Measurements from ENCODE around the gene MFNG. TPM values are rescaled to one million over a fixed set of nuclear protein-coding genes. Genes with fewer than 3 reads are reported as not detected.
A peak's percentile ranks its signal among the peaks of the same experiment; 100 is the strongest.

The MFNG gene
- total RNA-seq, 1 experiment from 2014 or later, result 4.5 TPM

GRCh38 chr22:37459206-37459605, 27.0 kb downstream of the MFNG start:
- H3K4me1 ChIP-seq (ENCODE audit: control insufficient read depth in 1 of 2, insufficient read depth in 2 of 2, low read length in 2 of 2), result peaks cover 38 to 42% of the 10 kb centered on the region in 2 experiments
- ChIA-PET CTCF (interaction anchor here (1.3 to 8.1 kb wide), 5 partner anchors 13 to 262 kb away, joined by 3 to 147 read pairs (median 12); no protein-coding TSS in a partner anchor), RAD21 (ENCODE audit: low non-redundant PET in 1 of 2, low total read pairs in 2 of 2, uncharacterized antibody in 2 of 2, unreplicated experiment in 2 of 2) (interaction anchor here (5.1 to 6.7 kb wide), 2 partner anchors 142 kb away, joined by 56 to 63 read pairs; no protein-coding TSS in a partner anchor), POLR2A (interaction anchor here (5.5 kb wide), 1 partner anchor 142 kb away, joined by 54 read pairs; no protein-coding TSS in a partner anchor)
- BruUV-seq (replicated peaks), result no TSS peak
- no peaks in the 10 kb centered on the region for H3K36me3 ChIP-seq (ENCODE audit: control insufficient read depth in 1 of 2, insufficient read depth in 2 of 2, low read length in 2 of 2)
- H3K9ac ChIP-seq (ENCODE audit: low read length), result no peak overlapping the region
- ATAC-seq, result no peak
- H3K9me3 ChIP-seq (ENCODE audit: control insufficient read depth in 1 of 2, insufficient read depth in 1 of 2, low read depth in 1 of 2, low read length in 2 of 2), result no peaks in the 10 kb centered on the region
- no peak overlapping the region for H3K4me2 ChIP-seq (ENCODE audit: low read length)
- H3K4me3 ChIP-seq (replicated peaks in 1 of 2; ENCODE audit: low read depth in 1 of 2, low read length in 2 of 2), result no peak overlapping the region
- H2AFZ ChIP-seq (ENCODE audit: low read depth, low read length, poor library complexity, severe bottlenecking), result no peak overlapping the region
- H3K79me2 ChIP-seq (ENCODE audit: insufficient read depth, low read length), result no peaks in the 10 kb centered on the region
- TF ChIP-seq ATF3 (IDR thresholded peaks at IDR 0.05) (no peak), MAX (IDR thresholded peaks at IDR 0.05) (no peak), SIN3A (IDR thresholded peaks at IDR 0.05; ENCODE audit: low read depth) (no peak), ZNF274 (IDR thresholded peaks at IDR 0.05; ENCODE audit: low read depth, low read length) (no peak), SP1 (IDR thresholded peaks at IDR 0.05; ENCODE audit: low read depth) (no peak)
- H3K27me3 ChIP-seq (ENCODE audit: insufficient read depth, low read length), result no peaks in the 10 kb centered on the region; the same call in 1 of the 2 replicates
- no peaks in the 10 kb centered on the region for H4K20me1 ChIP-seq (ENCODE audit: insufficient read depth)
- no peaks in the 10 kb centered on the region for H3K9me2 ChIP-seq (ENCODE audit: insufficient read depth)
- DNase-seq (ENCODE audit: low read depth, low spot score), result no peak
- H3K27ac ChIP-seq (ENCODE audit: low read depth, low read length), result no peak overlapping the region
- intact Hi-C loops (cut with micrococcal nuclease), result no loop called here

- Histone ChIP-seq H3K9me2 (ENCODE audit: insufficient read depth) (no peaks in the 10 kb centered on the region), H4K20me1 (ENCODE audit: insufficient read depth) (no peaks in the 10 kb centered on the region), H3K27me3 (ENCODE audit: insufficient read depth, low read length) (no peaks in the 10 kb centered on the region; the same call in 1 of the 2 replicates), H3K4me3 (replicated peaks in 1 of 2; ENCODE audit: low read depth in 1 of 2, low read length in 2 of 2) (no peak overlapping the region), H3K36me3 (ENCODE audit: control insufficient read depth in 1 of 2, insufficient read depth in 2 of 2, low read length in 2 of 2) (no peaks in the 10 kb centered on the region), H3K27ac (ENCODE audit: low read depth, low read length) (peak overlapping the region; percentile 96), H2AFZ (ENCODE audit: low read depth, low read length, poor library complexity, severe bottlenecking) (no peak overlapping the region), H3K9me3 (ENCODE audit: control insufficient read depth in 1 of 2, insufficient read depth in 1 of 2, low read depth in 1 of 2, low read length in 2 of 2) (no peaks in the 10 kb centered on the region), H3K9ac (ENCODE audit: low read length) (peak overlapping the region; percentile 65), H3K79me2 (ENCODE audit: insufficient read depth, low read length) (no peaks in the 10 kb centered on the region), H3K4me2 (ENCODE audit: low read length) (peak overlapping the region; percentile 65), H3K4me1 (ENCODE audit: control insufficient read depth in 1 of 2, insufficient read depth in 2 of 2, low read length in 2 of 2) (peaks cover 49 to 59% of the 10 kb centered on the region in 2 experiments)
- DNase-seq (ENCODE audit: low read depth, low spot score) (peak; percentile 79), ATAC-seq (peak; percentile 87)
- CTCF ChIA-PET, result interaction anchor here (0.8 to 8.1 kb wide), 13 partner anchors 15 to 260 kb away, joined by 3 to 147 read pairs (median 4); no protein-coding TSS in a partner anchor
- POLR2A ChIA-PET, result interaction anchor here (0.8 to 5.5 kb wide), 5 partner anchors 127 to 140 kb away, joined by 3 to 54 read pairs (median 8); no protein-coding TSS in a partner anchor
- intact Hi-C loops (cut with micrococcal nuclease), result loop anchor here (1.0 to 2.0 kb wide), 5 partner anchors 128 to 258 kb away; no protein-coding TSS in a partner anchor
- no TSS peak for BruUV-seq (replicated peaks)
- TF ChIP-seq CEBPB (IDR thresholded peaks at IDR 0.05; ENCODE audit: low read depth), result no peak
- TF ChIP-seq JUND (IDR thresholded peaks at IDR 0.05), result no peak
- TF ChIP-seq SIN3A (IDR thresholded peaks at IDR 0.05; ENCODE audit: low read depth), result no peak
- peak; percentile 100 for TF ChIP-seq RAD21 (IDR thresholded peaks at IDR 0.05; ENCODE audit: low read depth)
- TF ChIP-seq ATF3 (IDR thresholded peaks at IDR 0.05), result no peak
- TF ChIP-seq SP1 (IDR thresholded peaks at IDR 0.05; ENCODE audit: low read depth), result 0 out of 2 replicates have a peak, but pooled peaks have one; percentile 18
- TF ChIP-seq CBX3 (IDR thresholded peaks at IDR 0.05; ENCODE audit: low read depth), result 0 out of 2 replicates have a peak, but pooled peaks have one; percentile 34
- peak; percentile 97 to 99 (median 98) for TF ChIP-seq CTCF (IDR thresholded peaks at IDR 0.05 in 2 of 3, conservative IDR thresholded peaks at IDR 0.05 in 1 of 3; ENCODE audit: borderline replicate concordance in 1 of 3, insufficient read depth in 1 of 3, low read depth in 2 of 3, low read length in 2 of 3)
- no peak for TF ChIP-seq ELF1 (IDR thresholded peaks at IDR 0.05; ENCODE audit: borderline replicate concordance, low read depth)
- TF ChIP-seq YY1 (IDR thresholded peaks at IDR 0.05; ENCODE audit: extremely low read depth, insufficient replicate concordance, low read depth, low read length), result peak; percentile 12
- RAD21 ChIA-PET (ENCODE audit: low non-redundant PET in 1 of 2, low total read pairs in 2 of 2, uncharacterized antibody in 2 of 2, unreplicated experiment in 2 of 2), result interaction anchor here (0.7 to 6.7 kb wide), 4 partner anchors 28 to 140 kb away, joined by 3 to 63 read pairs (median 30); no protein-coding TSS in a partner anchor
These were observed 28.9 kb downstream of the MFNG start for GRCh38 chr22:37457093-37457893.

Measured in HCT116 (cell line).